Fibroblast of peridontal ligament (primary cell): Measurements from ENCODE around the gene FBXW10B.
"Not testable (repeated sequence)": the region's sequence is repeated elsewhere in the genome, so short reads cannot be mapped to it uniquely, and the experiment has no call there.

Experiments
- DNase-seq: peaks from one replicate; pipeline ENCODE4 v3.0.0-alpha.2; 2010; ENCODE audit errors: extremely low read depth

Gene FBXW10B

DNA sequence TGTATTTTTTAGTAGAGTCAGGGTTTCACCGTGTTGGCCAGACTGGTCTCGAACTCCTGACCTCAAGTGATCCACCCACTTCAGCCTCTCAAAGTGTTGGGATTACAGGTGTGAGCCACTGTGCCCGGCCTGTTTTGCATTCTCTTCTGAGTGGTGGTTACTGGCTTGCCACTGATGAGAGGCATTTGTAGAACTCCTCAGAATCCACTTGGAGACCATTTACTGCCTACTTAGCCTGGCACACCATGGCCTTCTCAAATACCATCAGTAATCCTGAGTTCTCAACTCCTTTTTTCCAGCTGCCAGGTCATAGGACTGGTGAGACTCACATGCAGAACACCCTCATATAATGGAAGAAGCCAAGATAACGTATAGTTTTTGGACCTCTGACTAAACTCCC, 22.5 kb upstream of the FBXW10B start:
- DNase-seq: not testable (repeated sequence)

DNA sequence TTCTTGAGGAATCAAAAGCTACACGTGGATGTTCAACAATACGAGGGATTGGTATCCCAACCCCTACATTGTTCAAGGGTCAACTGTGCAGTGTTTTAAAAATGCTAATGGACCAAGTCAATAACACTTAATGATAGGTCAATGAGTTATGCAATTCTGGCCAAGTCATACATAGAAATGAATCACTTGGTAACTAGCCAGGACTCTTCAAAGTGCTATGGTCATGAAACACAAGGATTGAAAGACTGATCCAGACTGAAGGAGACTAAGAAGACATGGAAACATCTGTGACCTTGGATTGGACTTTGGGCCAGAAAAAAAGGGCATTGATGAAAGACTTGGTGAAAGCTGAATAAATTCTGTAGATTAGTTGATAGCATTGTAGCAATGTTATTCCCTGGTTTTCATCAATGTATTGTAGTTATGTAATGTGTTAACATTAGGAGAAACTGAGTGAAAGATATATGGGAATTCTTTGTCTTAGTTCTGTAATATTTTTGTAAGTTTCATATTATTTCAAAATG, 11.5 kb upstream of the FBXW10B start:
- not testable (repeated sequence) for DNase-seq

DNA sequence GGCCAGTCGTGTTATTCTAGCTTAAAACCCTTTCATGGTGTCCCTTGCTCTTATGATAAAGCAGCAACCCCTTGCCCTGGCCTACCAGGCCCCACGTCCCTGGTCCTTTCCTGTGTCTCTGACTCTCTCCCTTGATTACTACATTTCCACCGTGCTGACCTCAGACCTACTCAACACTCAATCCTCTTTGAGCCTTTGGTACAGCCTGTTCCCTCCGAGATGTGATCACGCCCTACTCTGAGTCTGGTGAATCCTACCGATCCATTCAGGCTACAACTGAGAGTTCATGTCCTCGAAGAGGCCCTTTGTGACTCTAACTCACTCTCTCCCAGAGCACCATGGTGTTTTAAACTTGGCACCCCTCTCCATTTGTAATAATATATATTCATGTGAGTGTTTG, 10.5 kb upstream of the FBXW10B start:
- DNase-seq: not testable (repeated sequence)

DNA sequence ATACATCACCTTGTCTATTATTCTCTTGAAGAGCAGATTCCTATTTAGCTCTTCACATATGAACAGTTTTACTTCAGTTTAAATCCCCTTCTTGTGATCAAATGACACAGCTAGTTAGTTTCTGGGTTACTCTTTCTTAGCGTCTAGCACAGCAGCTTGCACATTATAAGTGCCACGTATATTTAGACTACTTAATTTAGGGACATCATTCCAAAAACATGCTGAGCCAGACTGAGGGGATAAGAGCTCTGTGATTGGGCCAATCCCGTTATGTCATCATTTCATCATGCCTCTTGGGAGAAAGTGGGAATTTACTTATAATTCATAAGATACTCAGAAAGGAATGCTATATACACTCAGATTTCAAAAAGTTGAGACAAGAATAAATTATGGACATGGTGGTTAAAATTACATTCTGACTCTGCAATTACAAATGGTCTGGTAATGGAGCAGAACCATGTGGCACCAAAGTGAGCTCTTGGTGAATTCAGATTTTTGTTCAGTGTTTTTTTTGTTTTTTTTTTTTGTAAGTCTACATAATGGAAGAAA, 4.2 kb upstream of the FBXW10B start:
- peak; percentile 75 for DNase-seq

DNA sequence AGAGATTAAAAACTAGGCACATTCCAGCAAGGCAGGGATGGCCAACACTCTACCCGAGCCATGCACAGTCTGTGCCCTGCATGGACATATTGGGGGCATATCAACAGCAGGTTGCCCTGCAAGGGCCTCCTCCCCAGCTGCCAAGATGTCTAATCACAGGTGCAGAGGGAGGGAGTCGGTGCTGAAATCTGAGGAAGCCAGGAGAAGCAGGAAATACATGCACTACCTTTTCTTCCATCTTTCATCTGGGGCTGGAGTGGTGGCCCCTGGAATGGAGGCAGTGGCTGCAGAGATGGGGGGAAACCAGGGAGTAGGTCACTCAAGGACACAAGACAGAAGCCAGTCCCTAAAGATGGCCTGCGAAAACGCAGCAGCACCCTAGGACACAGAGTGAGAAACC, 3.8 kb upstream of the FBXW10B start:
- DNase-seq: not testable (repeated sequence)

DNA sequence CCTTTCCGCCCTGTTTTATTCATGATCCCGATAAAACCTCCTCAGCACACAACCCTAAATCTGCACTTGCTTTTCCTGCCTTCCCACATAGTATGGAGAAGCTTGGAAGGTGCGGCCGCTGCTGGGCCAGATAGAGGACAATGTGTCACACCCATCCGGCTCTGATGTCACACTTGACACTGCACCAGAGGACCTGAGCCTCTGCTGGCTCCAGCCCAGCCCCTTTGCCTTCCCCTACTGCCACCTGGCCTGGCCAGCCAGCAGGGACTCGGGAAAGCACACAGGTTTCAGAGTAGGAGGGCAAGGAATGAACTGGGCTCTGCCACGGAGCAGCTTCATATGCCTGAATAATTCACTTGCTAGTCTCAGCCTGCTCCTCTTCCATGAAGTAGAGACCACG, 2.6 kb upstream of the FBXW10B start:
- DNase-seq: not testable (repeated sequence)

DNA sequence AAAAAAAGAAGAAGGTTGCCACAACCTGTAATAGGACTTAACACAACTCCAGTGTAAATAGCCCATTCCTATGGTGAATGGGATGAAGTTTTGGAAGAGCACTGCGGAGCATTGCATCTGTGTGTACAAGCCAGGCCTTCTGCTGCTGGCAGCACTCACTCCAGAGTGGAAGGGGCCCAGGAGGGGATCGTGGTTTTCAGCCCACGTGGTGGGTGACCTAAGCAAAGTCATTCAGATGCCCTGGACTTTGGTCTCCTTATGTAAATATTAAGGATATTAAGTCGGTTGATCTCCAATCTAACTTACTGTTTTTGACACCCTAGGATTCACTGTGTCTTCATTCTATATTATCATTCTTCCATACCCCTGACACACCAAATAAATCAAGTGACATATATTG, 2.7 kb downstream of the FBXW10B start:
- not testable (repeated sequence) for DNase-seq

DNA sequence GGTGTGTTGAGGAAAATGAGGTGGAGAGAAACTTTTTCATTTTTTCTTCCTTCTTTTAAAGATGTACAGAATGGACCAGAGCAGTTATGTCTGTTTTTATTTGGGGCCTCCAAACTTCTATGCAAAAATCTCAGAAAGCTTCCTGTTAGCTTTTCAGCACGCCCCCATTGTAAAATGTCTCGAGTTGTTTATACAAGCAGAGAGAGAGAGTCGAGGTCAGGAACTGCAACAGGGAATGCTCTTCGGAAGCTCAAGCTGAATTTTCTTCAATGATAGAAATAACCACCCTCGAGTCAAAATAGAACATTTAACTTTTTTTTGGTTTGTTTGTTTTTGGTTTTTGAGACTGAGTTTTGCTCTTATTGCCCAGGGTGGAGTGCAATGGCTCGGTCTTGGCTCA, 3.7 kb downstream of the FBXW10B start:
- not testable (repeated sequence) for DNase-seq

DNA sequence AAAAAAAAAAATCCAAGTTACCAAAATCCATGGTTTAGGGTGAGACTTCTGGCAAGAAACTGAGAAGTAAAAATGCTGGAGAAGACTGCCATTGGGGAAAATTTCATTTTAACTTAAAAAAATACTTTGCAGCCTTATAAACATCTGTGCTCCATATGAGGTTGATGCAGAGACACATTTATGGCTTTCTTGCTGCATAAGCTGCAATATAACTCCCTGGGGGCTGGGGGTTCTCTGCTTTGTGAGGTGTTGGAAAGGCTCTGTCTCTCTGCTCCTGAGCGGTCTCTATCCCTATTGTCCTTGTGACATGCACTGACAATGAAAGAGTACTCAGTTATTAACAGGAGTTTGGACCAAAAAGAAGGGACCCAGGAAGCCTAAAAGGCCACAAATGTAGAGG, 6.4 kb downstream of the FBXW10B start:
- peak; percentile 5 for DNase-seq

DNA sequence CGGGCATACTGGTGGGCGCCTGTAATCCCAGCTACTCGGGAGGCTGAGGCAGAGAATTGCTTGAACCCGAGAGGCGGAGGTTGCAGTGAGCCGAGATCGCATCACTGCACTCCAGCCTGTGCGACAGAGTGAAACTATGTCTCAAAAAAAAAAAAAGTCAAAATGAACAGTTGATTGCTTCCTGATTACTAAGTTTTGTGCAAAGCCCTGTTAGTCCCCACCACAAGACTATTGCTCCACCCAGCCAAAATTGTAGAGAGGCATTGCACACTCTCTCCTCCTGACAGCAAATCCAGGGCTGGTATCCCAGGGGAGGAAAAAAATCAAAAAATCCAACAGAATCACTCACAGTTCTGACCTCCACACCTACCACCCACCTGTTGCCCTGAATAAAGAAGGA, 26.5 kb downstream of the FBXW10B start:
- DNase-seq: not testable (repeated sequence)

DNA sequence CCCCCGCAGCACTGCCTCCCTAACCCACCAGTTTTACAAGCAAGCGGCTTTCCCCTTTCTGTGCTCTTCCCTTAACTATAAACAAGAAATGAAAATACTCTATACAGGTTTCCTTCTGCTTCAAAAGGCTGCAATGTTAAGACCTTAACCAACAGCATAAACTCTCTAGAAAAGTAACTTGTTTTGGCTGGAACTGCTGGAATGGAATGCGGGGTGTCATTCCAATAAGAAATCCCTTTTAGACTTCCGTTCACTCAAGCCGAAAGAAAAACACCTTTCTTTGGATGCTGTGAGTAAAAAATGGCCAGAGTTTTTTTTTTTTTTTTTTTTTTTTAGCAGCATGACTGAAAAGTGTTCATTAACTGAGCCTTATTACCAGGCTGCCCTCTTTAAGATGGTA, 27.5 kb downstream of the FBXW10B start:
- not testable (repeated sequence) for DNase-seq

DNA sequence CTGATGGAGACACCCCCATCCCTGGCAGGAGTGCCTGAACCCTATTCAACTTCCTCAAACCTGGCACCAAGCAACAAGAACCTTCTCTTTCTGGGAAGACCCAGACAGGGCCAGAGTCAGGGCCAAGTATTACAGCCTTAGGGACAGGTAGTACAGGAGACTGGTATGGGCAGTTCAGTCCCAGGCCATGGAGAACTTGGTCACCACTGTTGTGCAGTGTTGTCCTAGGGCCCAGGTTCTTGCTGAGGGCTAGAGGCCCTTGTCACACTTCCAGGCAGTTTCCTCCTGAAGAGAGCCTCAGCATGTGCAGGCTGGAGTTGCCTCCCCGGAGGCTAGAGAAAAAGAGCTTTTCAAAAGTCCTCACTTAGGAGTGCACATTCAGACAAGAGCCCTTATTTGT, 28.7 kb downstream of the FBXW10B start:
- DNase-seq: not testable (repeated sequence)

DNA sequence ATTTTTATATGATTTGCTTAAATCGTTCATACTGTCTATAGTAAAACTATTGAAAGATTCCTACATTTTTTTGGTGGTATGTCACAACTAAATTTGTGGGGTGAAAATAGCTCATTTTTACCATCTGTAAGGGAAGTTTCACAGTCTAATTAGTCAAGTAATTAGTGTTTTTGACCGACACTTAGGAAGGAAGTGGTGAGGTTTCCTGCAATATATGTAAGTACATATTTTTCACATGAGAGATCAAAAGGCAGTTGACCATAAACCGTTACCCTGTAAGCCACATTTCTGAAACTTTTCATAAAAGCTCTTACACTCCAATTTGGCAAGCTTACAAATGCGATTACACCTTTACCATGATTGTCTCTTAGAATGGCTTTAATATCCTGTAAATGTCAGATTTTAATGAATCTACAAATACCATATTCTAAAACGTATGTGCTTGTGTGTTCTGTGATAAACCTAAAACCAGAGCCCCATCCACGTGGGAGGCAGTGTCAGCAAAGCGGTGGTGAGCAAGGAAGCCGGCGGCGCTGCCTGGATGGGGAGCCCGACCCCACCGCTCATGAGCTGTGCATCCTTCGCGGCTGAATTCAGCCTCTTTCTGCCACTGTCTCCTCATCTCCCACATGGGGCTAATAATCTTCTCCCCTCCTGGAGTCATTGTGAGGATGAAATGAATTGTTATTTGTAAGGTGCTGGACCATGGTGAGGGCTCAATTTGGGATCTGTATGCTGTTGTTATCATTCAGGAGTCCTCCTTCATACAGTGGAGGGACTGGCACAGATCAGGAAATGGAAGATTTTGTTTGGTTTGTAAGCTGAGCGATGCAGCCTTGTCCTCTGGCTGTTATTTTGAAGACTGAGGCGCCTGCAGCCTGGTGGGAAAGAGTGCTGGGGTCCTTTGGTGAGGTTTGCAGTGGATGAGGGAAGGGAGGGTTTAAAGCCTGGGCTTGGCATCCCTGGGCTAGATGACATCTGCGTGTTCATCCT, 29.7 kb downstream of the FBXW10B start:
- not testable (repeated sequence) for DNase-seq

DNA sequence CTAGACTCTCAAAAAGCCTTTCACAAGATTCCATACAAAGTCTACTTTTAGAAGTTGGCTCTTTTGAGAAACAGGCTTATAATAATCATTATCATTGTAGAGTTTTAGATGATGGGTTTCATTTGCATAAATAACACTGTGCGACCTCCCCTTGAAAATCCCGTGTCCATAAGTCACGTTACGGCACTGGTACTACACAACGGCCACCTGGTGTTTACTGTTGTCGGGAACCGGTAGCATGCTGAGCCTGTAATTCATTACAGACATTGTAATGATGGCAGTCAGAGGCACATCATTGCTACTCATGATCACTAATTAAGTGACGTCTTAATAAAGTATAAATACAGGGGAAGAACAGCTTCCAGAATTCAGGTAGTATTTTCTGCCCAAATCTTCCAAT, 31.5 kb downstream of the FBXW10B start:
- DNase-seq: not testable (repeated sequence)

DNA sequence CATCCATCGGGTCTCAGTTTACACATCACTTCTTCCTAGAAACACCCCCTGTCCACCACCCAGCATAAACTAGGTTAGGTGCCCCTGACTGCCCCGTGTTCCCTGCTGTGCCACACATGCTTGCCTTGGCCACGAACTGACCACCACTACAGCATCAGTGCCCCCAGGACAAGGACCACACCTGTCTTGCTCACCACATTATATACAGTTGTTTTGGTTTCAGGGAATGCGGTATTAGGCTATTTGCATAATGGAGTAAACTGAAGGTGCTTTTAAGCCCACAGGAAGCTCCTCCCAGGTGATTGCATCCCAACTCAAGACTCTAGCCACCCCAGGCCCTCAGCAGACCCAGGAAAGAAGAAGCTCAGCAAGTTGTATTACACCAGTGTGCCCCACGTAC, 36.2 kb downstream of the FBXW10B start:
- not testable (repeated sequence) for DNase-seq

DNA sequence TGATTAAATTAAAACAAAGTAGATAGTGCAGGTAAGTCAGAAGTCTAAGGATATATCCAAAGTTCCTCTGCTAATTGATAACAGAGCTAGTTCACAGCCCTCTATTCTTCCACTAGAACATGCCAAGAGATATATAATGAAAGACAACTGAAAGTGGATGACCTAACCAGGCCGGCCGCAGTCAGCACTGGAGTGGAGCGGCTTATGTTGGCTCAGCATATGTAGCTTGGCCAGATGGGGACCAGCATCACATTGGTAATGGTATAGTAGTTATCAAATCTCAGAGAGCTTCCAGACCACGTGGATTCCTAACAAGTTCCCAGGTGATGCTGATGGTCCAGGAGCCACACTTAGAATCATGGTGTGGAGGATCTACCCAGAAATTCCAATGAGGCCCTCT, 38.0 kb downstream of the FBXW10B start:
- not testable (repeated sequence) for DNase-seq

DNA sequence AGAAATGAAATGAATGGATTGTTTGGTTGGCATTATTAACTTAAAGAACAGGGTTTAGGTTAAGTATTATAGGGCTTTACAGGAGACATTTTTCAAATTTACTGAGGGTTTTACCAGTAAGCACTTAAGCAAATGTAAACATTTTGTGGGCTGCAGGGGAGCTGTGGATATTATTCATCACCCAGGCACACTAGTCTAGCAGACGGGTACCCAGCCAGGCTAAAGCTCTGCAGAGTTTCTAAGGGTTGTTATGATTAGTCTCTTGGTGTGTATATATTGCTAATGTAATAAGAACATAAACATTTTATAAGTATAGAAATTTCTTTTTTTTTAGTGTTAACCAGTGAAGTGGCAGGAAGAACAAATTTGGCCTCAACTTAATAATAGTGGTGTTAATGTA, 42.7 kb downstream of the FBXW10B start:
- not testable (repeated sequence) for DNase-seq

DNA sequence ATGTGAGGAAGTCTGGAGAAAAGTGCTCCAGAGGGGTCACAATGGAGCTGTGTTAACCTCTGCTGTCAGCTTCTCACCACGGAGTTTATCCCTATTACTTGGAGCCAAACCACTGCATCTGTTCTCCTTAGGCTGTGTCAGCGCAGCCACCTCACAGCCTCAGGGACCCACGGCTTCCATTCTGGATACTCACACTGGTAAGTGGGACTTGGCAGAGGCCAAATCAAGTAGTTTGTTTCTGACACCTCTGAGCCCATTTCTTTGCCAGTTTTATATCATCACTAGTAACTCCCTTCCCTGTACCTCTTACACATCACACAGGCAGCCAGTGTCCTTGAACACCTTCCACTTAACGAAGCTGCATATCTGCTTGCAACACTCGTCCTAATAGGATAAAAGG, 44.8 kb downstream of the FBXW10B start:
- not testable (repeated sequence) for DNase-seq

DNA sequence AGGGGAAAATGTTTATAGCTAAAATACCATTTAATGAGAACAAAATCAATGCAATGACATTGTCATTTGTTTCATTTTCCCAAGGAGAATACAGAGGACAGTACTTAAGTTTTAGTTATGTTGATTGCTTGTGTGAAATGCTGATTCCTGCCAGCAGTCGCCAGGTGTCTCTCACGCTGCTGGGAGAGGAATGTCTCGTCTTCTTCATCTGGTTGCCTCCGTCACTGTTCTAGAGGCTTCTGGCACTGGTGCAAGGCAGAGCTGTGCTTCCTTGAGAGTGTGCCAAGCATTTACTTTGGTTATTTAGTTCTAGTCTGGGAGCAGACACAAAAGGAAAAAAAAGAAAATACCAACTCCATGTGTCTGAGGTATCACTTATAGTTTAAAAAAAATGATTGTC, 45.6 kb downstream of the FBXW10B start:
- not testable (repeated sequence) for DNase-seq
